DMS53 treated with DMSO at 0.1 percent for 48 hours (cell line): ENCODE measurements around the gene ZNRF3.
A peak's percentile ranks its signal among the peaks of the same experiment; 100 is the strongest.
"Not testable (repeated sequence)": the region's sequence is repeated elsewhere in the genome, so short reads cannot be mapped to it uniquely, and the experiment has no call there.

Experiments used
- DNase-seq: peaks from one replicate; lab custom pipeline; 2025; ENCODE audit not compliant: unreplicated experiment; lab: John Stamatoyannopoulos, UW

The ZNRF3 gene

DNA sequence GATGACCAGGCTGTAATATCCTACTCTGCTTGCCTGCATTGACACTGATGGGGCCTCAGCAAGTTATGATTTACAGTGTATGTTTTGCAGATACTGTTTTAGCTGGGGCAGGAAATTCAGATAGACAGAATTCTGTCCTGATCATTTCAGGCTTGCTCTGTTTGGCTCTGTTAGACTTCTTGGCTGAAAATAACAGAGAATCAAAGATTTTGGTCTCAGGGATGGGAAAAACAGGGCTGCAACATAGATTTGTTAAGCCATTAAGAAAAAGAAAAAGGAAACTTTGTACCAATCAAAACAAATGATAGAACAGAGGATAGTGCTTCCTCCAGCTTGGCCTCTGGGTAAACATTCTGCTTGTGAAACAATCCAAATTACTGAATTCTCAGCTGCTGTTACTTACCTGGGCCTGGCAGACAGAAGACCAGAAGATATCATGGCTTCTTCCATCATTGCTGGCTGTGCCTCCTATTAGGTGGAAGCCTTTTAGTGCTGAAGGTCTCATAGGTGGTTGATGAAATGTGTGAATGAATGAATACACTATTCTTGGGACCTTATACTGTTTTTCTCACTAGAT, 22.0 kb downstream of the ZNRF3 start:
- DNase-seq = no peak

DNA sequence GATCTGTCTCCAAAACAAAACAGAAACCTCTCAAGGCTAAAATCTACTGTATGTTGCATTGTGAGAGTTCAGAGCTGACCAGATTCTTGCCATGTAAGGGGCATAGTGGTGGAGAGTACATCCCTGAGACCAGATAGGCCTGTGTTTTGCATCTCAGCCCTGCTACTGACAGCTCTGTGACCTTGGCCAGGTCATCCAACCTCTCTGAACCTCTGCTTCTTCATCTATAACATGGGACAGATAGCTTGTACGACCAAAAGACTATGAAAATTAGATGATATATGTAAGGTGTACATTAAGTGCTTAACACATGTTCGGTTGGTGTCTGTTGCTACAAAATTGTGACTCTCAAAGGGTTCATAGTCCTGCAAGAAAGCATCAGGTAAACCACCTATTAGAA, 22.9 kb downstream of the ZNRF3 start:
- DNase-seq = no peak

DNA sequence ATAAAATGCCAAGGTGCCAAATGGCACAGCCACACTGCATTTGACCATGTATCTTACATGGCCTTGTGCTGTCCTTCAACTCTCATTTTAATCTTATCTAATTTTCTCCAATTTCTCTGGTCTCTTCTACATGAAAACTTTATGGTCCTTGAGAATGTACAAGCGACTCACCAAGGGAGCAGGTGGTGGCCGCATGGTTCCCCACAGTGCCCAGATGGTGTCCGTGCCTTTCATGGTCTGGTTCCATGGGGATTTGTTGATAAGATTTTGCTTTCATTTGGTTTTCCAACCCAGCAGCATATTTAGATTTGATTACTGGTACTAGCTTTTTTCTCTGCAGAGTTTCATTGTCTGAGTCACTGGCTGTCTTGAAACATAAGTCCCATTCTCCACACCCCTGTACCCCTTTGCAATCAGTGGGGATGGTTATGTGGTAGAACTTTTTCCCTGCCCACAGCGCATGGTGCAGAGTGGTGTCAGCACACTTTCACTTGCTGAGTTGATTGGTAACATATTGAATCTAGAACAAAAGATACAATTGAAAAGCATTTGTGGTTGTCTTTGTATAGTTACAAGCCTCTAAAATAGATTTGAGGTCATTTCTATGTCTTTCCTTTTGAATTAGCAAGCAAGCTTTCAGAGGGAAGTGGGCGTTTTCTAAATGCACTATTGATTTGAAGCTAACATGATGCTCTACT, 24.1 kb downstream of the ZNRF3 start:
- DNase-seq = no peak

DNA sequence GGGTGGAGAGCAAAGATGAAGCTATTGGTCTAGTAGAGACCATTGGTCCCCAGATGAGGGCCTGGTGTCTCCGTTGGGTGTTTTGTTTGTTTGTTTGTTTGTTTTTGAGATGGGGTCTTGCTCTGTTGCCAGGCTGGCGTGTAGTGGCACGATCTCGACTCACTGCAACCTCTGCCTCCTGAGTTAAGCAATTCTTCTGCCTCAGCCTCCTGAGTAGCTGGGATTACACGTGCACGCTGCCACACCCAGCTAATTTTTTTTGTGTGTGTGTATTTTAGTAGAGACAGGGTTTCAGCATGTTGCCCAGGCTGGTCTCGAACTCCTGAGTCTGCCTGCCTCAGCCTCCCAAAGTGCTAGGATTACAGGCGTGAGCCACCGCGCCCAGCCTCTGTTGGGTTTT, 25.4 kb downstream of the ZNRF3 start:
- not testable (repeated sequence) for DNase-seq

DNA sequence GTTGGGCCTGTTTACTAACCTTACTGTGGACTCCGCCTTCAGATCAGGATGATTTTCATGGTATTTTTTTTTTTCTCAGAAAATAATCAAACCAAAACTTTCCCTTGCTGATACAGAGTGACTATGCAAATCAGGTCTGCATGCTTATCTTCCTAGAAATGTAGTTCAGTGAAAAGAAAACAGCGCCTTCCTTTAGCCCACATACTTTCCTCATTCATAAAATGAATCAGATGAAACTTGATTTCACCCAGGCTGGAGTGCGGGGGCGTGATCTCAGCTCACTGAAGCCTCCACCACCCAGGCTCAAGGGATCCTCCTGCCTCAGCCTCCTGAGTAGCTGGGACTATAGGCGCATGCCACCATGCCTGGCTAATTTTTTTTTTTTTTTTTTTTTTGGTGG, 26.0 kb downstream of the ZNRF3 start:
- DNase-seq = no peak

DNA sequence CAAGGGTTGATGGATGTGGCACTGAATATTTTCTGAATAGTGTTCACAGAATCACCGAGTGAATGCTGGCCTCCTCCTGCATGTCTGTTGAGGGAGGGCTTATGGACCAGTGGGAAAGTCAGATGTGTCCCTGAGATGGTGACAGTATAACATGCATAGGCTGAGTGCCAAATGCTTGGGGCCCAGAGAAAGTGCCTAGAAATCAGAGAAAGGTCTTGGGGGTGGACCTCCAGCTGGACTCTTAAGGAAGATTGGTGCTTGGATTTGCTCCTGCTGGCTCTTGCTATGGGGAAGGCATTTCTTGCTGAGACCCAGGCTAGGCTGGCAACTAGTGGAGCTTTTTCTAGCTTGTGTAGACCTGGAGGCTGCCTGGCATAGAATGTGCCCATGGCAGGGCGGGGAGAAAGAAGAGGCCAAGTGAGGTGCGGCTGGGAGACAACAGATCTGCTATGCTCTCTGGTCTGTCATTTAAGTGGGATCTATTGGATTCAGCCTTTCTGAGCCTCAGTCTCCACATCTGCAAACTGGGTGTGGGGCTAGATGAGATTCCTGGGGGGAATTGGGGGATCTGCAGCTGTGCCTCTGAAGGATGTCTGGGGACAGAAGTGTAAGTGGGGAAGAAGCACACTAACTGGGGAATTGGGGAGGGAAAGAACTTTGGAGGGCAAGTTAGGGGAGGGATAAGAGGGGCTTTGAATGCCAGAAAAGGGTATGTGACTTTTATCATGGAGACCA, 27.4 kb downstream of the ZNRF3 start:
- no peak for DNase-seq

DNA sequence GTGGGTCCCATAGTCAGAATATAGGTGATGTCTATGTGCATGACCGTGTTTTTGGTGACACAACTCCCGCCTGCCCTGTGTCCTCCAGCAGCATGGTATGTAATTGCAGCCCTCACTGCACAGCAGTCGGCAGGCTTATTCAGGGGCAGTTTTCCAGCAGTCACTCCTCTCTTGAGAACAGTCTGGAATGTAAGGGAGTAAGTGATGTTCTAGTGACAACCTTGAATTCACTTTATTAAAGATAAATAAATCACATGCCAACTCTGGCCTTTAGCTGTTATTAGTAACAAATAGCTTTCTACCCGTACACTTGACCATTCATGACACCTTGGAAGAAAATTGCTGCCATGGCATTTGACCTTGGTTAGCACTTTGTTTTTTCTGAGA, 27.9 kb downstream of the ZNRF3 start:
- no peak for DNase-seq

DNA sequence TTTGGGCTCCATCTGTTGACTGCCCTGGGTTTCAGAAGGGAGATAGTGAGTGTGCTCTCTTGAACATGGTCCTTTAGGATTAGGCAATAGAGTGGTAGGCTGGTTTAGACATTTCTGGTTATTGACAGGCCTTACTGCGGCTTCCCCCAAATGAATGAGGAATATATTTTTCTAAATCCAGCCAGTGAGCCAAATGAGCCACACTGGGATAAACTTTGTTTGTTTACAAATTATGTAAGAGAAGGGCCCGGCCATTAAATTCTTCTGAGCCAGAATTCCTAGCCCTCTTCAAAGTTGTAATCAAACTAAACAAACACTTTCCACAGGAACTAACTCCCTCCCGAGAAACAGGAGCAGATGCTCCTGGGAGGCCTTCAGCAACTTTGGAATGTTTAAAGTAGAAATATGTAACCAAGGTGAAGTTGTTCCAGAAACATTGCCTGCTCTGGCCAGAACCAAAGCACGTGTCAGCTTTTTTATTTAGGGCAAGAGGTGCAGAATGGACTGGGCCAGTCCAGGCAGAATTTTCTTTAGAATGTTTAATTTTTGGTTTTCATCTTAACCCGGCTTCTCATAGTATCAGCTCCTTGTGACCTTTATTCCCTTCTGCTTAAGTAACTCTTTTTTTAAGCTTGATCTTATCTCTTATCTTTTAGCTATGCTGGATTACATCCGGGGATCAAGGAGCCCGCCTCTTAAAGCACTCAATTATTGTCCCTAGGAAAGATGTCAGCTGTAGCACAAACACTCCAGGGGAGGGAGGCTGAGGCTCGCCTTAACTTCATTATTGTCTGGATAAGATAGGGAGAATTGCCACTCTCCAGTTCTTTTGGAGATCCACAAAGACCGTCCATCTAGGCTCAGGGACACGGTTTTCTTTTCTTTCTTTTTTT, 28.7 kb downstream of the ZNRF3 start:
- peak; percentile 3 for DNase-seq

DNA sequence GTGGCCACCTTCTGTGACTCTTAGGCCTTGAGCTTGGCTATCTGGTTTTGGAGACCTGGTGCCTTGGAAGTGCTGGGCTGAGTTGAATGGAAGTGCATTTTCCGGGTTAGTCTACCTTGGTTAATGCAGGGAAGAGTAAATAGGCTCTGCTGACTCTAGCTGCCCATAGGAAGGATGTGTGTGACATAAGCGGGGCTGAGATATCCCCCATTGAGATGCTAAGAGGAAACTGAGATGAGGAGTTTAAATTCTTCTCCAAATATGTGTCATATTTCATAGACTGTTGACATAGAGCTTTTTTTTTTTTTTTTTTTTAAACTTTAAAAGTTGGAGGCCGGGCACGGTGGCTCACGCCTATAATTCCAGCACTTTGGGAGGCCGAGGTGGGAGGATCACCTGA, 30.8 kb downstream of the ZNRF3 start:
- DNase-seq = no peak

DNA sequence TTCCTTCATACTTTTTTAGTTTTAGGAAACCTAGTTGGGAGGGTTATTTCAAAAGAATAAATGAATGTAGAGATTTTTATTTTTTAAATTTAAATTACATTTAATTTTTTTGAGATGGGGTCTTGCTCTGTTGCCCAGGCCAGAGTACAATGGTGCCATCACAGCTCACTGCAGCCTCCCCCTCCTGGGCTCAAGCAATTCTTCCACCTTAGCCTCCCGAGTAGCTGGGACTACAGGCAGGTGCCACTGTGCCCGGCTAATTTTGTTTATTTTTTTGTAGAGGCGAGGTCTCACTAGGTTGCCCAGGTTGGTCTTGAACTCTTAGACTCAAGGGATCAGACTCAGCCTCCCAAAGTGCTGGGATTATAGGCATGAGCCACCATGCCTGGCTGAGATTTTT, 32.6 kb downstream of the ZNRF3 start:
- no peak for DNase-seq

DNA sequence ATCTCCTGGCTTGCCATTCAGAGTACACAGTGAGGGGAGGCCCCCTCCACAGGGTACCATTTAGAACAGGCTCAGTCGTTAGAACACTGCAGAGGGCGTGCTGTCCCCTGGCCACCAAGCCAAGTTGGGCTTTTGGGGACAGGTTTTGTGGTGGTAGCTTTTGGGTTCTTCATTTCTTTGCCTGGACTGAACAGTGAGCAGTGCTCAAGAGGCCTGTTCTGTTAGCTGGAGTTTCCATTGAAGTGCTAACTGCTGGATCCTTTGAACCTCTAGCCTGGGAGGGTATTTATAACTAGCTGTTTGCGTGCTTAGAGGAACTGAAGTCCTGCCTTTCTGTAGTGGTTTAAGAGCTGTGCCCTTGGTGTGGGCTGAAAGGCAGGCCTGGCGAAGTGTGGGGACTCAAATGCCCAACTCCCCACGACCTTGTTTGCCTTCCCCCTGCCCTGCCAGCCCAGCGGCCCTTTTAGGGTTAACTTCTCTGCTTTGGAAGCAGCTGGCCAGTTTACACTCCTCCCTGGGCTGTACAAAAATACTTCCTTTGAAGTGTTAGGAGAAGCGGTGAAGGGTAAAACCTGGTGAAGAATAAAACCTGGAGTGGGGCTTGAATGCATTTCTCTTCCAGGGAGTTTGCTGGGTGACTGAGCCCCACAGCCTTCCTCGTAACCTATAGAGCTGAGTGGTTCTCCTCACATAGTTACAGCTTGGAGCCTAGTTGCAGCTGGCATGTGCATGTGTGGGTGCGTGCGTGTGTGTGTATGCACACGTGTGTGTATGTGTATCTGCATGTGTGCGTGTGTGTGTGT, 34.6 kb downstream of the ZNRF3 start:
- no peak for DNase-seq

DNA sequence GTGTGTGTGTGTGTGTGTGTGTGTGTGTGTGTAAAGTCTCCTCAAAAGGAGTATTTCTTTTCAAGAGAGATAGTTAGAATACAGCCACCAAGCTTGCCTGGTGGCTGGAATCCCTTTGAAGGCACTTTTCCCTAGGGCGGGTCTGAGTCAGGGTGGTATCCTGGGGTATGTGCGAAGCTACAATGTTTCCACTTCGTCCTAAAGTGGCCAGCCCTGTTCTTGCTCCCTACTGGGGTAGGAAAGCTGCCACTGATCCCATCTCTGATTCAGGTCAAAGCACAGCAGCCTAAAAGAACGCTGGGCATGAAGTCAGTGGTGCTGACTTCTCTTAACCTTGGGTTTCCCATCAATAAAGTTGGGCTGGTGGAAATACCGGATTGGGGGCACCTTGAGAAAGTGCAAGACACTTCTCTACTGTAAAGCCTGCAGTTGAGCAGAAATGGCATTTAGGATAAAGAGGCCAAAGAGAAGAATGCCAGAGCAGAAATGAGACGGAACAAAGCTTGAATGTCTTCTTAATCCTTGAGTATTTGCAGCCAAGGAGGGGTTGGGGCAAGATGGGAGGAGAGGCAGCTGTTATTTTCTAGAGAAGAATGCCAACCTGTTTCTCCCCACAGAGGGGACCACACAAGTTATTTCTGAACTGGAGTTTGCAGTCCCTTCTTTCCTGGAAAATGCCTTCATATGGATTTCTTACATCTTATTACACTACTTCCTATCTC, 35.3 kb downstream of the ZNRF3 start:
- DNase-seq = no peak

DNA sequence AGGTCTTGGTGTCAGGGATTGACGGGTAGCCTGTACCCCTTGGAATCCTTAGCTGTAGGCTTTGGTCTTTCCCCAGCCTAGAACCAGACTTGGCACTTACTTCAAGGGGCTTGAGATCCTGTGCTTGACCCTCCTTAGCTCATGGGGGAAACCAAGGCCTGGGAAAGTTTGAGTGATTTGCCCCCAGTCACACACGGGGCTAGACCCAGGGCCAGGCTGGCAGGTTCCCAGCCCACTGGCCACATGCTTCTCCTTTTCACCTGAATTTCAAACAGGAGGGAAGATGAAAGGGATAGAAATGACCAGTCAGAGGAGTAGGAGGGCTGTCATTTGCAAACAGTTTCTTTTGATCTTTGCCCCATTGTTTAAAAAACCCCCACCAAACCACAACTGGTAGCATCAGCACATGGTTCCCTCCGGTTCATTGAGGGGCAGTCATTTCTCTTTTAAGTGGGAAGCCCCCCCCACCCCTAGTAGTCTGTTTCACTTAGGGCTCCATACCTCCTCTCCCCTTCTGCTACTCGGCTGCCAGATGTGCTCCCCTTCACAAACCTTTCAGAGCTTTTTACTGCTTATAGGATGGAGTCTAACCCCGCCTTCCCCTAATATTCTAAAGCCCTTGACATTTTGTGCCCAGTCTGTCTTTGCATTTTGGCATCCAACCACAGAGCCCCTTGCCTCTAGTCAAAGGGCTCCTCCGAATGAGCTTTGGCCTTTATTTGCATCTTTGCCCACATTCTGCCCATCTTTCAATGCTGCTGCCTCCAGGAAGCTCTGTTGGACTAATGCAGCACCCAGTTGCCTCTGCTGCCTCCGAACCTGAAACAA, 37.6 kb downstream of the ZNRF3 start:
- DNase-seq = no peak

DNA sequence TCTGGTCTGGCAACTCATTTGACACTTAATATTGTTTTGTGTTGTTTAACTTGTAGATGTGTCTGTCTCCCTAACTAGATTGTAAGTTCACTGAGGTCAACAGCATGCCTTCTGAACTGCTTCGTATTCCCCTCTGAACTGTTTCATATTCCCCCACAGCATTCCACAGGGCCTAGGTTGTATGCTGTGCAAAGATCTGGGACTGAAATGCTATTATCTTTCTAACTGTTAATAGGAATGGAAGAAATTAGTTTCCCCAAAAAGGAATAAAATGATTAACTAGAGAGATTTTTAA, 38.2 kb downstream of the ZNRF3 start:
- DNase-seq = no peak

DNA sequence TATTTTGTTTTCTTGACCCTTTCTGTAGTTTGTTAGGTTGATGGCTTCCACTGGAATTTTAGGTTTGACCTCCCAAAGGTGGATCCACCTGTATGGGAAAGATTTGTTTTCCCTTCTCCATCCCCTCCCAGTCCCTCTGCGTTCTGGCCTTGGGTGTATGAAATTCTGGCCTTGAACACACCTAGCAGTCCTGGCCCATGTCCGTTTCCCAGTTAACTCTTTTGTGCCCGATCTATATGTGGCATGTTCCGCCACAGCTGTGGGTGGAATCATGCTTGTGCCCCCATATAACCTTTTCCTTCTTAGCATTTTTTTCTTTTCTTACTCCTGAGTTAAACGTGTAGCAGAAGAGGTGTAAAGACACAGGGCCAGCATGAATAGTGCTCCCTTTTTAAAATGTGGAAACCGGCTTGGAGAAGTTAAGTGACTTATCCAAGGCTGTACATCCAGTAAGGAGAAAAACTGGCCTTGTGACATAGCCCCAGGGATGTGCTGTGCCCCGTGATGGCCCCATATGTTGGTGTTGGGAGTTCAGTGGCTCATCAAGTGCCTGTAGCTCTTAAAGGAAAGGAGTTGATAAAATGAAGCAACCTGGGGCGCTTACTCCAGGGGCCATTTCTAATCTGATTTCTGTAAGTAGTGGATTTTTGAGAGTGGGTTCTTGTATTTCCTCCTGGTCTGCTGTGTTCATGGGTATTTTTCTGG, 39.3 kb downstream of the ZNRF3 start:
- DNase-seq = no peak

DNA sequence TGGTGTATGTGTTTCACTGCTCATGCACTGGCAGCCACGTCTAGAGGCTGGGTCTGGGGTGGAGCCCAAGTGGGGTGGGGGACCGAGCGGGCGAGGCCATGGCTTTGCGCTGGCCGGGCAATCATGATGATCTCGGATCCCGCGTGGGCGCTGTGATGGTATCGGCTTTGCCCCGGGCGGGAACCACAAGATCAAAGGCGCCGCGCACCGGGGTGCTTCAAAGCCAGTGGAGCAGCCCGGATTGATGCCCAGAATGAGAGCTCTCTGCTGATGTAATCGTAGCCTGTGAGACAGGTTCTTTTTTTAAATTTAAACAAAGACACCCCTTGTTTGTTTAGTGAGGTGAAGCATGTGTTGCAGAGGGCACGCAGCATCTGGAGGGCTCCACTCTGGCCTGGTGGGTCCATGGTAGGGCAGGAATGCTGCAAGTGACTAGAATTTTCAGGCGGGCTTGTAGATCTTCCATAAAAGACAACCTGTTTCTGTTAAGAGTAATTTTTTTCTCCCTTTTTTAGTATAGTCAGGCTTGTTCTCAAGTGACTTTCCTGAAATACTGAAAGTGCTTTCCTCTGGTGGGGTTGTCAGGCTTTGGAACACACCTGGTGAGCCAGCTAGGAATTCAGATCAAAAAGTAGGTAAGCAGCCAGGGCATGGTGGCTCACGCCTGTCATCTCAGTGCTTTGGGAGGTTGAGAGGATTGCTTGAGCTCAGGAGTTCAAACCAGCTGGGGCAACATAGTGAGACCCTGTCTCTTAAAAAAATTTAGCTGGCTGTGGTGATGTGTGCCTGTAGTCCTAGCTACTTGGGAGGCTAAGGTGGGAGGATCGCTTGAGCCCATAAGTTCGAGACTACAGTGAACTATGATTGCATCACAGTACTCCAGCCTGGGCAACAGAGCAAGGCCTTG, 40.7 kb downstream of the ZNRF3 start:
- DNase-seq = peak; percentile 66

DNA sequence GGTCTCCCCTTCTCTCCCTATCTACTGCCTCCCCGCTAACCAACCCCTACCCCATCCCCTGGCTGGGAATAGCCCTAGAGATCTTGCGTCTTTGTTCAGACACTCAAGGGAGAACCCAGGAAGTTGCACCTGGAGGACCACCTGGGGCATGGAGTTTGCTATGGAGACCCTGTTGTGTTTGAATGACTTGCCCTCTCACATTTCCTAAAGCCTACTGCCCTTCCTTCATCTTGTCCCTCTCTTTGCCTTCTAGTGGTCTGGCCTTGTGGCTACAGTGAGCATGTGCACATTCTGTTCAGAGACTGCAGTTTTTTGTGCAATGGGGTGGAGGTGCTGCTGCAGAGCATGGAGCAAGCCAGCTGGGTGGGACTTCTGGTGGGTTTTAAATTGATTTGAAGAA, 42.5 kb downstream of the ZNRF3 start:
- no peak for DNase-seq

DNA sequence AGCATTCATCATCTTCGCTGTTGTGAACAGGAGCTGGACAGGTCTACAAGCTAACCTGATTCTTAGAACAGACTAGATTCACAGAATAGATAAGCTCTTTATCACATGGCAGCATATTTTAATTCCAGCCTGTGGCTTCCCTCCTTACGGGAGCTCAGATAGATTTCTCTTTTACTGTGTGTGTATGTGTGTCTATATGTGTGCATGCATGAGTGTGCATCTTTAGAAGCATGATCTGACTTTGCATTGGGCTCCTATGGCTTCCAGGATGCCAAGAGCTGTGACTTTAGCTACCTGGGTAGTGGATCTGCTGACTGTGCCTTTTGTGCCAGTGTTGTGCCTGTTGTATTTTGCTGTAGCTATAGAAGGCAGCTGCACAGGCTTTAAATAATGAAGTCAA, 44.3 kb downstream of the ZNRF3 start:
- no peak for DNase-seq
